CD4-positive, alpha-beta T cell treated with Interferon gamma for 1 hour (primary cell): Measurements from ENCODE around the gene ANKRD39.

Experiments
- DNase-seq: peaks from one replicate; pipeline ENCODE4 v3.0.0-alpha.2; 2020

ANKRD39 gene

GRCh38 chr2:96887493-96888012 is 29.7 kb upstream of the ANKRD39 start:
- no peak for DNase-seq

- DNase-seq = peak; percentile 50
These were observed 27.9 kb upstream of the ANKRD39 start for GRCh38 chr2:96885432-96886347.

GRCh38 chr2:96884299-96885094 is 26.7 kb upstream of the ANKRD39 start:
- no peak for DNase-seq

GRCh38 chr2:96883306-96883705 is 25.5 kb upstream of the ANKRD39 start:
- no peak for DNase-seq

- DNase-seq = no peak
These were observed 25.1 kb upstream of the ANKRD39 start for GRCh38 chr2:96882906-96883305.

- DNase-seq = no peak
These were observed 24.4 kb upstream of the ANKRD39 start for GRCh38 chr2:96882230-96882629.

GRCh38 chr2:96881349-96882195 is 23.8 kb upstream of the ANKRD39 start:
- no peak for DNase-seq

- DNase-seq = no peak
These were observed 23.1 kb upstream of the ANKRD39 start for GRCh38 chr2:96880891-96881273.

GRCh38 chr2:96879545-96880040 is 21.8 kb upstream of the ANKRD39 start:
- no peak for DNase-seq

GRCh38 chr2:96878796-96879544 is 21.2 kb upstream of the ANKRD39 start:
- no peak for DNase-seq

- no peak for DNase-seq
These were observed 20.4 kb upstream of the ANKRD39 start for GRCh38 chr2:96878171-96878570.

- no peak for DNase-seq
These were observed 19.8 kb upstream of the ANKRD39 start for GRCh38 chr2:96877631-96878092.

- no peak for DNase-seq
These were observed 19.2 kb upstream of the ANKRD39 start for GRCh38 chr2:96877042-96877451.

- no peak for DNase-seq
These were observed 18.6 kb upstream of the ANKRD39 start for GRCh38 chr2:96876269-96877041.

- no peak for DNase-seq
These were observed 17.9 kb upstream of the ANKRD39 start for GRCh38 chr2:96875498-96876268.

- DNase-seq = peak; percentile 26
These were observed 16.5 kb upstream of the ANKRD39 start for GRCh38 chr2:96874198-96874831.

GRCh38 chr2:96873651-96874096 is 15.9 kb upstream of the ANKRD39 start:
- peak; percentile 42 for DNase-seq

- no peak for DNase-seq
These were observed 15.0 kb upstream of the ANKRD39 start for GRCh38 chr2:96872591-96873349.
